SK-N-SH (cell line): Measurements from ENCODE around the gene PLS3. TPM values are rescaled to one million over a fixed set of nuclear protein-coding genes. Genes with fewer than 3 reads are reported as not detected.

ENCODE experiments used
- CTCF ChIA-PET: fragments of 300-600, 350-600 bp; formaldehyde crosslinking; extraction: SDS; loops from one replicate; lab custom pipeline; 2021; lab: Yijun Ruan, JAX
- POLR2A ChIA-PET: fragments of 350-600 bp; sonication (Branson Sonifier 250); formaldehyde crosslinking; extraction: SDS; loops from one replicate; lab custom pipeline; 2020; ENCODE audit warnings: antibody characterized with exemption, inconsistent platforms; lab: Yijun Ruan, JAX
- DNase-seq: peaks from one replicate; pipeline ENCODE4 v3.0.0; 2012
- H2AFZ ChIP-seq: fragments of 200-600 bp; sonication (generic); 2 replicates; pipeline ENCODE4 v1.8.1; 2016; ENCODE audit warnings: antibody characterized with exemption, mild to moderate bottlenecking, low read depth
- H3F3A ChIP-seq: fragments of 200-600 bp; sonication (generic); replicated peaks from 2 replicates; pipeline ENCODE3; 2016; ENCODE audit warnings: antibody characterized with exemption, mild to moderate bottlenecking; ENCODE audit not compliant: insufficient read depth
- H3K27ac ChIP-seq, 2 experiments: fragments of 200-500 bp in 1 of 2; fragments of 200-600 bp in 1 of 2; sonication (Bioruptor generic) in 1 of 2; sonication (generic), shearing (Covaris generic) in 1 of 2; 2 replicates each; pipeline versions ENCODE4 v1.5.1 to v1.6.1; 2014 to 2016; ENCODE audit warnings: low read depth in 2 of 2, inconsistent platforms in 1 of 2, low read length in 1 of 2, mild to moderate bottlenecking in 1 of 2, mixed read lengths in 1 of 2
- H3K27me3 ChIP-seq: fragments of 200-600 bp; sonication (generic), shearing (Covaris generic); 2 replicates; pipeline ENCODE4 v1.6.1; 2016; ENCODE audit warnings: mixed run types; ENCODE audit not compliant: insufficient read depth
- H3K36me3 ChIP-seq, 2 experiments: fragments of 200-500 bp in 1 of 2; fragments of 200-600 bp in 1 of 2; sonication (Bioruptor generic) in 1 of 2; sonication (generic) in 1 of 2; replicated peaks in 1 of 2; 2 replicates each; pipeline versions ENCODE3 to v1.5.1; 2014 to 2016; ENCODE audit warnings: low read length in 1 of 2, mild to moderate bottlenecking in 1 of 2; ENCODE audit not compliant: insufficient read depth in 2 of 2, control insufficient read depth in 1 of 2
- H3K4me1 ChIP-seq, 2 experiments: fragments of 200-500 bp in 1 of 2; fragments of 200-600 bp in 1 of 2; sonication (Bioruptor generic) in 1 of 2; sonication (generic), shearing (Covaris generic) in 1 of 2; 2 replicates each; pipeline versions ENCODE4 v1.5.1 to v1.6.1; 2014 to 2016; ENCODE audit warnings: low read depth in 1 of 2, low read length in 1 of 2, mixed run types in 1 of 2; ENCODE audit not compliant: insufficient read depth in 2 of 2, control insufficient read depth in 1 of 2
- H3K4me2 ChIP-seq: fragments of 200-600 bp; sonication (generic), shearing (Covaris generic); 2 replicates; pipeline ENCODE4 v1.6.1; 2017; ENCODE audit warnings: mixed run types
- H3K4me3 ChIP-seq, 2 experiments: fragments of 200-500 bp in 1 of 2; fragments of 200-600 bp in 1 of 2; sonication (Bioruptor generic) in 1 of 2; sonication (generic), shearing (Covaris generic) in 1 of 2; 2 replicates each; pipeline versions ENCODE4 v1.5.1 to v1.8.1; 2014 to 2016; ENCODE audit warnings: low read depth in 2 of 2, inconsistent platforms in 1 of 2, low read length in 1 of 2, mild to moderate bottlenecking in 1 of 2, mixed read lengths in 1 of 2, moderate library complexity in 1 of 2
- H3K79me2 ChIP-seq: fragments of 200-600 bp; sonication (generic); 2 replicates; pipeline ENCODE4 v1.8.1; 2017; ENCODE audit warnings: mild to moderate bottlenecking; ENCODE audit not compliant: insufficient read depth
- H3K9ac ChIP-seq: fragments of 200-600 bp; sonication (generic); 2 replicates; pipeline ENCODE4 v1.6.1; 2017; ENCODE audit warnings: mixed run types
- H3K9me2 ChIP-seq: fragments of 200-600 bp; sonication (generic); 2 replicates; pipeline ENCODE4 v1.6.1; 2017; ENCODE audit warnings: mixed run types
- H3K9me3 ChIP-seq: fragments of 200-600 bp; sonication (generic); 2 replicates; pipeline ENCODE4 v1.6.1; 2017; ENCODE audit warnings: mixed run types, mild to moderate bottlenecking, moderate library complexity
- H4K20me1 ChIP-seq: fragments of 200-600 bp; sonication (generic); 2 replicates; pipeline ENCODE4 v1.6.1; 2017; ENCODE audit warnings: mild to moderate bottlenecking, mixed run types; ENCODE audit not compliant: insufficient read depth
- CHD2 ChIP-seq: fragments of 150-350 bp; IDR thresholded peaks from 2 replicates; pipeline ENCODE4 v1.6.1; 2018; ENCODE audit warnings: low read length; ENCODE audit not compliant: partially characterized antibody
- CTCF ChIP-seq: fragments of 200-600 bp; sonication (generic); IDR thresholded peaks from 2 replicates; pipeline ENCODE4 v1.6.1; 2017; ENCODE audit warnings: antibody characterized with exemption, mild to moderate bottlenecking, moderate library complexity
- EZH2phosphoT487 ChIP-seq: fragments of 200-600 bp; sonication (generic); IDR thresholded peaks from 2 replicates; pipeline ENCODE4 v1.6.1; 2017; ENCODE audit warnings: low read depth, mixed run types, mild to moderate bottlenecking, antibody characterized with exemption, moderate library complexity, borderline replicate concordance
- FOSL2 ChIP-seq: IDR thresholded peaks from 2 replicates; pipeline ENCODE4 v1.4.0; 2012; ENCODE audit warnings: low read depth, mild to moderate bottlenecking, moderate library complexity, borderline replicate concordance
- FOXM1 ChIP-seq: IDR thresholded peaks from 2 replicates; pipeline ENCODE4 v1.4.0; 2012; ENCODE audit warnings: low read depth, mild to moderate bottlenecking
- MEF2A ChIP-seq: IDR thresholded peaks from 2 replicates; pipeline ENCODE4 v1.4.0; 2012; ENCODE audit warnings: low read depth, borderline replicate concordance
- NRF1 ChIP-seq: IDR thresholded peaks from 2 replicates; pipeline ENCODE4 v1.6.1; 2012; ENCODE audit warnings: low read depth, mild to moderate bottlenecking, low read length
- RAD21 ChIP-seq: IDR thresholded peaks from 2 replicates; pipeline ENCODE4 v1.6.1; 2012; ENCODE audit warnings: mild to moderate bottlenecking, low read length
- RXRA ChIP-seq: IDR thresholded peaks from 2 replicates; pipeline ENCODE4 v1.4.0; 2012; ENCODE audit warnings: low read depth, mild to moderate bottlenecking, borderline replicate concordance
- SIN3A ChIP-seq: IDR thresholded peaks from 2 replicates; pipeline ENCODE4 v1.6.1; 2012; ENCODE audit warnings: low read depth, mild to moderate bottlenecking, low read length, moderate library complexity, borderline replicate concordance
- USF2 ChIP-seq: fragments of 150-350 bp; IDR thresholded peaks from 2 replicates; pipeline ENCODE4 v1.6.1; 2017; ENCODE audit warnings: antibody characterized with exemption, low read length, low read depth, borderline replicate concordance
- YY1 ChIP-seq: IDR thresholded peaks from 2 replicates; pipeline ENCODE4 v1.4.0; 2012; ENCODE audit warnings: low read depth, mild to moderate bottlenecking
- ZBTB33 ChIP-seq: IDR thresholded peaks from 2 replicates; pipeline ENCODE4 v1.4.0; 2012; ENCODE audit warnings: low read depth, borderline replicate concordance
- WGBS: methylation state at CpG from one replicate; pipeline ENCODE4 v1.1.6; 2017; ENCODE audit warnings: low lambda C conversion rate; 5-methylcytosine and 5-hydroxymethylcytosine counted together
- polyA plus RNA-seq, 3 experiments: library from polyadenylated mRNA; depleted of rRNA; stranded (reverse); fragments of >200 nt; gene quantifications; 2 replicates each; pipeline ENCODE4 v1.2.3, GENCODE V29; 2012

PLS3 gene
- polyA plus RNA-seq, 1 of the 3 experiments (the other 2 are of a cell fraction) = 35.7 TPM

DNA sequence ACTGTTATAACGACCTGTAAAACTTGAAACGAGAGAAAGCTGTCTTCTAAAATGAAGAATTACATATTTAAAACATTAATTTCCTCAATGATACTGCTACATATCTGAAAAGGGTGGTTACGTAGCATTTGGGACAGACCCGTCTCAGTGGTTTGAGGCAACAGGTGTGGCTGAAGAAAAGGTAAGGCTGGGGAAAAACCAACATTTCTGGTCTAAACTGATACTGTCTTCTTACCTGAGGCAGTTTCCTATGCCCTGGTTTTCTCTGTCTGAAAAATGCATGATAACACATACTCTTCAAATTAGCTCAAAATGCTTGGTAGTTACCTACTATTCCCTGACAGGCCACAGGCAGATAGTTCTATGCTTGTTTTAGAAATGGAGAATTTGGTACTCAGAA is 30.4 kb downstream of the PLS3 start:
- no peak for DNase-seq
- POLR2A ChIA-PET = no interaction called here
- Histone ChIP-seq H3K27ac (no peak overlapping the region), H3K4me3 (no peak overlapping the region), H3K9ac (no peak overlapping the region), H2AFZ (no peak overlapping the region), H3K9me2 (no peaks in the 10 kb centered on the region), H4K20me1 (no peaks in the 10 kb centered on the region), H3K9me3 (no peaks in the 10 kb centered on the region), H3K4me1 (peaks cover 0 to 12% of the 10 kb centered on the region in 2 experiments; a peak in 1 of 4 replicates)
- 50% methylated on average over 4 of the region's 4 CpGs for WGBS
- TF ChIP-seq RAD21 (no peak), YY1 (no peak), NRF1 (no peak), USF2 (no peak), FOXM1 (no peak)
- TF ChIP-seq, all 33 proteins: peak for 0
- no peaks in the 10 kb centered on the region for H3K36me3 ChIP-seq
- H3K79me2 ChIP-seq = peaks cover 69% of the 10 kb centered on the region
- no peak overlapping the region for H3K4me2 ChIP-seq
- CTCF ChIA-PET = no interaction called here
- H3K27me3 ChIP-seq = no peaks in the 10 kb centered on the region; the same call in 1 of the 2 replicates
- no peaks in the 10 kb centered on the region for H3F3A ChIP-seq

DNA sequence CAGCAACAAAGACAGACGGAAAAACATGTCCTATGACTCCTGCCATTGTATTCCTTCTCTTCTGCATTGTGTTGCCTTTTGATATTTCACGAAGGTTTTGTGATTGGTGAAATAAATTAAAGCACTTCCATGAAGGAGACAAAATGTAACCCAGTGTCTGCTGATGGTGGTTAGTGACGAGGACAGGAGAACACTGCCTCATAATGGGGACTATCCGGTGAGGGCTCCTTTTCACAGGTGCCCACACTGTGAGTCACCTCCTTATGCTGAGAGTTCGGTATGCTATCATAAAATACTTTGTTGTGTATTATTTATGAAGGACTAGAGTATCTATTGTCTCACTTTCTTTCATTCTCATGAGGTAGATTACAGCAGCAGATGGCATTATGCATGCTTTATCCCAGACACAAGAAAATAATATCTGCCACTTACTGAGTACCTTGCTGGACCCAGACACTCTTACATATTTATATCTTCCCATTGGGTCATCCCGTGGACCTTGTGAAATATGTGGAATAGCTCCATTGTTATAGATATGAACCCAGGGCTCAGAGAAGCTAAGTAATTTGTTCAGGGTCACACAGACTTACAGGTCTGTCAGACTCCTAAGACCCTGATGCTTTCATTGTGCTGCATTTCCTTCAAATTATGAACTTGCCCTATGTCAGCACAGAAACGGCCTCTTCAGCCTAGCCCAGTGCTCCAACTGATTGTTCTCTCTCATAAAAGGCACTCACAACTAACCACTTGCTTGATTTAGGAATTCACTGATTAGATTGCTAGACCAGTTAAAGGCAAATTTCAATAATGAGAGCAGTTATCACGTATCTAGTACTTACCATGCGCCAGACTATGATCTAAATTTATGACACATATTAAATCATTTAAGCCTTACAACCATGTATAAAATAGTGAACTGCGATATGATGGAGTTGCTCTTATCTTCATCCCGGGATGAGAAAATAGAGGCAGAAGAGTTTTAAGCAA is 31.2 kb downstream of the PLS3 start:
- no peaks in the 10 kb centered on the region for H3K36me3 ChIP-seq
- no peak for DNase-seq
- H3K9ac ChIP-seq = no peak overlapping the region
- TF ChIP-seq CTCF = no peak
- TF ChIP-seq ZBTB33 = no peak
- TF ChIP-seq CHD2 = no peak
- TF ChIP-seq SIN3A = no peak
- TF ChIP-seq EZH2phosphoT487 = no peak
- TF ChIP-seq RXRA = no peak
- no peak for TF ChIP-seq FOSL2
- TF ChIP-seq MEF2A = no peak
- TF ChIP-seq, all 33 proteins: peak for 0
- no peak overlapping the region for H3K4me3 ChIP-seq
- no peaks in the 10 kb centered on the region for H4K20me1 ChIP-seq
- no peaks in the 10 kb centered on the region for H3K9me3 ChIP-seq
- H3K27ac ChIP-seq = no peak overlapping the region
- H3K4me1 ChIP-seq = peaks cover 0 to 12% of the 10 kb centered on the region in 2 experiments; a peak in 1 of 4 replicates
- H3F3A ChIP-seq = no peaks in the 10 kb centered on the region
- ChIA-PET POLR2A (no interaction called here), CTCF (no interaction called here)
- H3K79me2 ChIP-seq = peaks cover 63% of the 10 kb centered on the region
- no peaks in the 10 kb centered on the region for H3K9me2 ChIP-seq
- WGBS = 43% methylated on average over 11 of the region's 11 CpGs
- H3K4me2 ChIP-seq = no peak overlapping the region
- no peaks in the 10 kb centered on the region; the same call in 1 of the 2 replicates for H3K27me3 ChIP-seq
- no peak overlapping the region for H2AFZ ChIP-seq
